ENCODE data around the gene ZBTB17.

Gene ZBTB17

GRCh38 chr1:15974855-15975254 lies 1.0 kb downstream of the ZBTB17 start:
- 68% methylated on average over 9 of the region's 9 CpGs for WGBS
- no peak overlapping the region for H2BK5ac ChIP-seq (ENCODE audit: low read depth, low read length, poor library complexity, severe bottlenecking)
- peak overlapping the region; percentile 91 for H3K9ac ChIP-seq (ENCODE audit: low read length)
- H3K27me3 ChIP-seq (ENCODE audit: control insufficient read depth in 1 of 2, insufficient read depth in 1 of 2, low read length in 2 of 2): no peaks in the 10 kb centered on the region
- H4K8ac ChIP-seq (ENCODE audit: low read length): no peak overlapping the region
- no peak overlapping the region for H2BK12ac ChIP-seq (ENCODE audit: low read length in 2 of 2)
- no peak overlapping the region for H2AFZ ChIP-seq (ENCODE audit: low read depth, low read length)
- peaks cover 12 to 30% of the 10 kb centered on the region in 2 experiments for H3K36me3 ChIP-seq (ENCODE audit: control insufficient read depth in 1 of 2, insufficient read depth in 2 of 2, low read depth in 1 of 2, low read length in 2 of 2)
- peaks cover 6% of the 10 kb centered on the region for H3K79me1 ChIP-seq (replicated peaks; ENCODE audit: low read length, poor library complexity, severe bottlenecking)
- H3K23ac ChIP-seq (ENCODE audit: low read length in 2 of 2): no peak overlapping the region
- no peak overlapping the region for H4K91ac ChIP-seq (ENCODE audit: low read length)
- no peak overlapping the region for H2BK15ac ChIP-seq (ENCODE audit: low read depth, poor library complexity, severe bottlenecking)
- H3K4me1 ChIP-seq (ENCODE audit: control insufficient read depth, insufficient read depth, low read depth, low read length): peaks cover 2% of the 10 kb centered on the region
- no peak overlapping the region for H2BK120ac ChIP-seq (ENCODE audit: low read depth, low read length)
- no peak overlapping the region for H3K27ac ChIP-seq (ENCODE audit: low read length, poor library complexity, severe bottlenecking)
- no peak overlapping the region for H3K18ac ChIP-seq (ENCODE audit: low read depth in 1 of 2, low read length in 2 of 2)
- peak; percentile 50 for DNase-seq
- H3K14ac ChIP-seq (ENCODE audit: low read length in 2 of 2): no peak overlapping the region
- H3K4me3 ChIP-seq (ENCODE audit: insufficient read depth in 1 of 2, low read depth in 1 of 2, low read length in 2 of 2): peak overlapping the region in 1 of 2 experiments; percentile 82
- H2AK5ac ChIP-seq (ENCODE audit: low read length, severe bottlenecking): no peak overlapping the region
- H3K4ac ChIP-seq (ENCODE audit: low read depth in 1 of 2, low read length in 2 of 2): no peak overlapping the region
- H3K4me2 ChIP-seq (ENCODE audit: low read length, poor library complexity, severe bottlenecking): peak overlapping the region; percentile 89
- H3K9me3 ChIP-seq (ENCODE audit: control insufficient read depth, low read length): peaks cover 2% of the 10 kb centered on the region

- H3K36me3 ChIP-seq (ENCODE audit: control insufficient read depth in 1 of 2, insufficient read depth in 2 of 2, low read depth in 1 of 2, low read length in 2 of 2): peaks cover 23 to 39% of the 10 kb centered on the region in 2 experiments
- H3K27me3 ChIP-seq (ENCODE audit: control insufficient read depth in 1 of 2, insufficient read depth in 1 of 2, low read length in 2 of 2): no peaks in the 10 kb centered on the region
- no peak overlapping the region for H2BK120ac ChIP-seq (ENCODE audit: low read depth, low read length)
- no peak overlapping the region for H3K27ac ChIP-seq (ENCODE audit: low read length, poor library complexity, severe bottlenecking)
- H3K18ac ChIP-seq (ENCODE audit: low read depth in 1 of 2, low read length in 2 of 2): no peak overlapping the region
- no peak overlapping the region for H2BK12ac ChIP-seq (ENCODE audit: low read length in 2 of 2)
- H3K23ac ChIP-seq (ENCODE audit: low read length in 2 of 2): no peak overlapping the region
- no peak overlapping the region for H3K4ac ChIP-seq (ENCODE audit: low read depth in 1 of 2, low read length in 2 of 2)
- no peak overlapping the region for H3K4me2 ChIP-seq (ENCODE audit: low read length, poor library complexity, severe bottlenecking)
- no peak overlapping the region for H2AFZ ChIP-seq (ENCODE audit: low read depth, low read length)
- H4K91ac ChIP-seq (ENCODE audit: low read length): no peak overlapping the region
- peaks cover 2% of the 10 kb centered on the region for H3K4me1 ChIP-seq (ENCODE audit: control insufficient read depth, insufficient read depth, low read depth, low read length)
- peaks cover 13% of the 10 kb centered on the region for H3K79me1 ChIP-seq (replicated peaks; ENCODE audit: low read length, poor library complexity, severe bottlenecking)
- H2BK15ac ChIP-seq (ENCODE audit: low read depth, poor library complexity, severe bottlenecking): no peak overlapping the region
- H3K14ac ChIP-seq (ENCODE audit: low read length in 2 of 2): no peak overlapping the region
- 100% methylated on average over 3 of the region's 4 CpGs for WGBS
- no peak overlapping the region for H2BK5ac ChIP-seq (ENCODE audit: low read depth, low read length, poor library complexity, severe bottlenecking)
- H3K9me3 ChIP-seq (ENCODE audit: control insufficient read depth, low read length): peaks cover 6% of the 10 kb centered on the region
- peak overlapping the region; percentile 4 for H3K9ac ChIP-seq (ENCODE audit: low read length)
- H2AK5ac ChIP-seq (ENCODE audit: low read length, severe bottlenecking): no peak overlapping the region
- no peak for DNase-seq
- no peak overlapping the region for H3K4me3 ChIP-seq (ENCODE audit: insufficient read depth in 1 of 2, low read depth in 1 of 2, low read length in 2 of 2)
- H4K8ac ChIP-seq (ENCODE audit: low read length): no peak overlapping the region
Measured at GRCh38 chr1:15973772-15974171, 2.1 kb downstream of the ZBTB17 start.

- Histone ChIP-seq H3K4me2 (ENCODE audit: low read length, poor library complexity, severe bottlenecking) (no peak overlapping the region), H2BK12ac (ENCODE audit: low read length in 2 of 2) (no peak overlapping the region), H3K79me1 (replicated peaks; ENCODE audit: low read length, poor library complexity, severe bottlenecking) (peaks cover 20% of the 10 kb centered on the region), H2BK15ac (ENCODE audit: low read depth, poor library complexity, severe bottlenecking) (no peak overlapping the region), H3K27ac (ENCODE audit: low read length, poor library complexity, severe bottlenecking) (no peak overlapping the region), H4K91ac (ENCODE audit: low read length) (no peak overlapping the region), H3K18ac (ENCODE audit: low read depth in 1 of 2, low read length in 2 of 2) (no peak overlapping the region), H3K27me3 (ENCODE audit: control insufficient read depth in 1 of 2, insufficient read depth in 1 of 2, low read length in 2 of 2) (no peaks in the 10 kb centered on the region), H3K4me3 (ENCODE audit: insufficient read depth in 1 of 2, low read depth in 1 of 2, low read length in 2 of 2) (no peak overlapping the region), H3K9me3 (ENCODE audit: control insufficient read depth, low read length) (peaks cover 8% of the 10 kb centered on the region), H2AK5ac (ENCODE audit: low read length, severe bottlenecking) (no peak overlapping the region), H3K4me1 (ENCODE audit: control insufficient read depth, insufficient read depth, low read depth, low read length) (peaks cover 2% of the 10 kb centered on the region), H3K14ac (ENCODE audit: low read length in 2 of 2) (no peak overlapping the region), H2BK120ac (ENCODE audit: low read depth, low read length) (no peak overlapping the region), H3K9ac (ENCODE audit: low read length) (no peak overlapping the region), H2BK5ac (ENCODE audit: low read depth, low read length, poor library complexity, severe bottlenecking) (no peak overlapping the region), H3K23ac (ENCODE audit: low read length in 2 of 2) (no peak overlapping the region), H3K36me3 (ENCODE audit: control insufficient read depth in 1 of 2, insufficient read depth in 2 of 2, low read depth in 1 of 2, low read length in 2 of 2) (peaks cover 30 to 53% of the 10 kb centered on the region in 2 experiments), H4K8ac (ENCODE audit: low read length) (no peak overlapping the region), H2AFZ (ENCODE audit: low read depth, low read length) (no peak overlapping the region), H3K4ac (ENCODE audit: low read depth in 1 of 2, low read length in 2 of 2) (no peak overlapping the region)
- DNase-seq: no peak
- WGBS: 89% methylated on average over 1 of the region's 1 CpG
Measured at GRCh38 chr1:15972409-15972808, 3.5 kb downstream of the ZBTB17 start.

- Histone ChIP-seq H2BK120ac (ENCODE audit: low read depth, low read length) (no peak overlapping the region), H2AFZ (ENCODE audit: low read depth, low read length) (no peak overlapping the region), H2AK5ac (ENCODE audit: low read length, severe bottlenecking) (no peak overlapping the region), H4K8ac (ENCODE audit: low read length) (no peak overlapping the region), H4K91ac (ENCODE audit: low read length) (no peak overlapping the region), H3K9me3 (ENCODE audit: control insufficient read depth, low read length) (peaks cover 8% of the 10 kb centered on the region), H3K79me1 (replicated peaks; ENCODE audit: low read length, poor library complexity, severe bottlenecking) (peaks cover 23% of the 10 kb centered on the region), H3K14ac (ENCODE audit: low read length in 2 of 2) (no peak overlapping the region), H2BK15ac (ENCODE audit: low read depth, poor library complexity, severe bottlenecking) (no peak overlapping the region), H3K4me2 (ENCODE audit: low read length, poor library complexity, severe bottlenecking) (no peak overlapping the region), H3K4me1 (ENCODE audit: control insufficient read depth, insufficient read depth, low read depth, low read length) (peaks cover 12% of the 10 kb centered on the region), H3K27ac (ENCODE audit: low read length, poor library complexity, severe bottlenecking) (no peak overlapping the region), H2BK12ac (ENCODE audit: low read length in 2 of 2) (no peak overlapping the region), H2BK5ac (ENCODE audit: low read depth, low read length, poor library complexity, severe bottlenecking) (no peak overlapping the region), H3K23ac (ENCODE audit: low read length in 2 of 2) (no peak overlapping the region), H3K9ac (ENCODE audit: low read length) (no peak overlapping the region), H3K36me3 (ENCODE audit: control insufficient read depth in 1 of 2, insufficient read depth in 2 of 2, low read depth in 1 of 2, low read length in 2 of 2) (peaks cover 30 to 55% of the 10 kb centered on the region in 2 experiments), H3K4me3 (ENCODE audit: insufficient read depth in 1 of 2, low read depth in 1 of 2, low read length in 2 of 2) (no peak overlapping the region), H3K27me3 (ENCODE audit: control insufficient read depth in 1 of 2, insufficient read depth in 1 of 2, low read length in 2 of 2) (no peaks in the 10 kb centered on the region), H3K4ac (ENCODE audit: low read depth in 1 of 2, low read length in 2 of 2) (no peak overlapping the region), H3K18ac (ENCODE audit: low read depth in 1 of 2, low read length in 2 of 2) (no peak overlapping the region)
- no peak for DNase-seq
Measured at GRCh38 chr1:15970911-15971310, 5.0 kb downstream of the ZBTB17 start.
